Inflammatory macrophage treated with lipopolysaccharide for 4 hours (primary cell): Measurements from ENCODE around the gene DGKQ.
"Not testable (repeated sequence)": the region's sequence is repeated elsewhere in the genome, so short reads cannot be mapped to it uniquely, and the experiment has no call there.

Experiments used
- DNase-seq: peaks from one replicate; pipeline ENCODE4 v3.0.0-alpha.2; 2020

The DGKQ gene

DNA sequence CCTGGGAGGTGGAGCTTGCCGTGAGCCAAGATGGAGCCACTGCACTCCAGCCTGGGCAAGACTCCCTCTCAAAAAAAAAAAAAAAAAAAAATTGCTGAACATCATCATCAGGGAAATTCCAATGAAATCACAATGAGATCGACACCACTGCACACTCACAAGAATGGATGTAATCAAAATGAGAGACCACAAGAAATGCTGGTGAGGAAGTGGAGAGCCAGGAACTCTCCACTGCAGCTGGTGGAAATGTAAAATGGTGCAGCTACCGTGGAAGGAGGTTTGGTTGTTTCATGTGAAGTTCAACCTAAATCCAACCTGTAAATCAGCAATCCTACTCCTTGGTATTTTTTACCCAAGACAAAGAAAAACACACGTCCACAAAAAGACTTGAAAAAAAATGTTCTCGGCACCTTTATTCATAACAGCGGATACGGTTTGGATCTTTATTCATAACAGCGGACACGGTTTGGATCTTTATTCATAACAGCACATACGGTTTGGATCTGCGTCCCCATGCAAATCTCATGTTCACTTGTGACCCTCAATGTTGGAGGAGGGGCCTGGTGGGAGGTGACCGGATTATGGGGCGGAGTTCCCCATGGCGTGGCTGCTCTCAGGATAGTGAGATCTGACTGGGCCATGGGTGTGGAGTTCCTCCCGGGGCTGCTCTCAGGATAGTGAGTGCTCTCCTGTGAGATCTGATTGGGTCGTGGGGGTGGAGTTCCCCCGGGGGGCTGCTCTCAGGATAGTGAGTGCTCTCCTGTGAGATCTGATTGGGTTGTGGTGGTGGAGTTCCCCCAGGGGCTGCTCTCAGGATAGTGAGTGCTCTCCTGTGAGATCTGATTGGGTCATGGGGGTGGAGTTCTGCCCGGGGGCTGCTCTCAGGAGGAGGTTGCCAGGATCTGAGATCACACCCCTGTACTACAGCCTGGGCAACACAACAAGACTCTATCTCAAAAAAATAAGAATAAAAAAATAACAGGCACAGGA, 49.0 kb downstream of the DGKQ start:
- peak; percentile 90 for DNase-seq

DNA sequence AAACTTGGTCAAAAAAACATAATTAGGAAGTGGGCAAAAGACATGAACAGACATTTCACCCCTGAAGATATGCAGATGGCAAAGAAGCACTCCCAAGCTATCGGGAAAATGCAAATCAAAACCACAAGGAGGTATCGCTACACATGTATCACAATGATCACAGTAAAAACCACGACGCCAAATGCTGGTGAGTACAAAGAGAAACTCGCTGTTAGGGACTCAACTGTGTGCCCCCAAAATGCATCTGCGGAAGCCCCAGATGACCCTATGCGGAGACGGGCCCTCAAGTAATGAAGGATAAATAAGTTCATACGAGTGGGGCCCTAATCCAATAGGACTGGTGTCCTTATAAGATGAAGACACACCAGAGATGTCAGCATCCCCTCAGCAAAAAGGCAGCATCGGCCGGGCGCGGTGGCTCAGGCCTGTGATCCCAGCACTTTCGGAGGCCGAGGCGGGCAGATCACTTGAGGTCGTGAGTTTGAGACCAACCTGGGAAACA, 51.5 kb downstream of the DGKQ start:
- no peak for DNase-seq

DNA sequence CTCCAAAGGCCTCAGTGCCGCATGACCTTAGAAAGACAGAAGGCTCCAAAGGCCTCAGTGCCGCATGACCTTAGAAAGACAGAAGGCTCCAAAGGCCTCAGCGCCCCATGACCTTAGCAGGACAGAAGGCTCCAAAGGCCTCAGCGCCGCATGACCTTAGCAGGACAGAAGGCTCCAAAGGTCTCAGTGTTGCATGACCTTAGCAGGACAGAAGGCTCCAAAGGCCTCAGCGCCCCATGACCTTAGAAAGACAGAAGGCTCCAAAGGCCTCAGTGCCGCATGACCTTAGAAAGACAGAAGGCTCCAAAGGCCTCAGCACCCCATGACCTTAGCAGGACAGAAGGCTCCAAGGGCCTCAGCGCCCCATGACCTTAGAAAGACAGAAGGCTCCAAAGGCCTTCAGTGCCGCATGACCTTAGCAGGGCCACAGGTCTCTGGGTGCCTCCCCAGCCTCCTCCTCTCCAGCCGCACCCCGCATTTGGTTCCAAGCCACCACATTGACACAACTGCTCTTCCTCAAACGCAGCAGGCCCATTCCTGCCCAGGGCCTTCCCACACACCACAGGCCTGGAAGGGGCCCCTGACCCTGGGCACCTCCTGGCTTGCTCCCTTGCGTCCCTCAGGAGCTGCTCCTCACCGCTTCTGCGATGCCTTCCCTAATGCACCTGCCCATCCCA, 54.2 kb downstream of the DGKQ start:
- not testable (repeated sequence) for DNase-seq

DNA sequence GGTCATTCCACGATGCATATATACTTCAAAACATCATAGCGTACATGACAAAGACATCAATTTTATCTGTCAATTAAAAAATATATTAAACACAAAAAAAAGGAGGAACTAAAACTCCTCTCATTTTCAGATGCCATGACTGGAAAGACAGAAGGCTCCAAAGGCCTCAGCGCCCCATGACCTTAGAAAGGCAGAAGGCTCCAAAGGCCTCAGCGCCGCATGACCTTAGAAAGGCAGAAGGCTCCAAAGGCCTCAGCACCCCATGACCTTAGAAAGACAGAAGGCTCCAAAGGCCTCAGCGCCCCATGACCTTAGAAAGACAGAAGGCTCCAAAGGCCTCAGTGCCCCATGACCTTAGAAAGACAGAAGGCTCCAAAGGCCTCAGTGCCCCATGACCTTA, 54.8 kb downstream of the DGKQ start:
- peak; percentile 16 for DNase-seq

DNA sequence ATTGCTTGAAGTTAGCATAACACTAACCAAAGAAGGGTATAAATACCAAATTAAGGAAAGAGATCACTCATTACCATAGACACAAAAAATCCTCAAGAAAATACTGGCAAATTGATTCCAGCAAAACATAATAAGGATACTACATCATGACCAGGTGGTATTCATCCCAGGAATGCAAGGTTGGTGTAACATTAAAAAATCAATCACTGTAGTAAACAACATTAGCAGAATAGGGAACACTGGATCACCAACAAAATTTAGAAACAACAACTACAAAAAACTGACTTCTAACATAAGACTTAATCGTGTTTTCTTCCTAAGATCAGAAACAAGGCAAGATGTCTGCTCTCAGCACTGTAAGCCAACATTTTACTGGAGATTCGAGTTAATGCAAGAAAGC, 55.4 kb downstream of the DGKQ start:
- no peak for DNase-seq

DNA sequence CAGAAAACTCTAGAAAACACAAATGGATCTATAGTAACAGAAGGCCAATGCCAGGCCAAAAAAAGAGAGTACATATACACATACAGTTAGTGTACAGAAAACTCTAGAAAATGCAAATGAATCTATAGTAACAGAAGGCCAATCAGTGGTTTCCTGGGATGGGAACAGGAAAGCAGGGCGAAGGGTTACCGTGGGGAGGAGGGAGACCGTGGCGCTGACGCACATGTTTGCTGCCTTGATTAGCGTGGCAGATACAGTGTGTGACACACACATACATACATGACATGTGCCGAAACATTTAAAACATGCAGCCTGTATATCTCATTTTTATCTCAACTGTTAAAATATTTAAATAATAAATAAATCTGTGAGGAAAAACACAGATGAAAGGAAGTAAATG, 55.9 kb downstream of the DGKQ start:
- no peak for DNase-seq

DNA sequence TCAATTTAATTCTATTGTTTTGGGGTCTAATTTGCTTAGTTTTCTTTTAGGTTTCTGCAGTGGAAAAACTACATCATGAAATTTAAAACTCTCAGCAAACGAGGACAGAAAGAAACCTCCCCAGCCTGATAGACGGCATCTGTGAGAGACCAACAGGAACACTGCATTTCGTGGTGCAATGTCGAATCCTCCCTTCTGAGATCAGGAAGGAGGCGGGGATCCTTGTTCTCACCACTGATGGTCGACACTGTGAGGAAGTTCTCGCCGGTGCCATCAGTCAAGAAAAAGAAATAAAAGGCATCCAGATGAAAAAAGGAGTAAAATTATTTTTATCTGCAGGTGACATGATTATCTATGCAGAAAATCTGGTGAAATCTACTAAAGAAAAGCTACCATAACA, 57.8 kb downstream of the DGKQ start:
- DNase-seq, result peak; percentile 78

DNA sequence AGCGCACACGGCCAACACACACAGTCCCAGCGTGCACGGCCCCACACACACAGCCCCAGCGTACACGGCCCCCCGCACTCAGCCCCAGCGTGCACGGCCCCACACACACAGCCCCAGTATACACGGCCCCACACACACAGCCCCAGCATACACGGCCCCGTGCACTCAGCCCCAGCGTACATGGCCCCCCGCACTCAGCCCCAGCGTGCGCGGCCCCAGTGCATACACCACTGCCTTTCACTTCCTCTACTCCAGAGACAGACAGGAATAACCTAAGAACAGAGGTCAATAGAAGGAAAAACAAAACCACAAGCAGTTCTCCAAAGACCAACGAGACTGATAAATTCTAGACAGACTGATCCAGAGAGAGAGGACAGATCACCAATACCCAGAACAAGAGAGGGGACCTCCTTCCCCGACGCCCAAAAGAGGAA, 58.3 kb downstream of the DGKQ start:
- DNase-seq, result peak; percentile 64

DNA sequence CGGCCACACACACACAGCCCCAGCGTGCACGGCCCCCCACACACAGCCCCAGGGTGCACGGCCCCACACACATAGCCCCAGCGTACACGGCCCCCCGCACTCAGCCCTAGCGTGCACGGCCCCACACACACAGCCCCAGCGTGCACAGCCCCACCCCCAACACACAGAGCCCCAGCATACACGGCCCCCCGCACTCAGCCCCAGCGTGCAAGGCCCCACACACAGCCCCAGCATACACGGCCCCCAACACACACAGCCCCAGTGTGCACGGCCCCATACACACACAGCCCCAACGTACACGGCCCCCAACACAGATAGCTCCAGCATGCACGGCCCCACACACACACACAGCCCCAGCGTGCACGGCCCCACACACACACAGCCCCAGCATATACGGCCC, 58.8 kb downstream of the DGKQ start:
- no peak for DNase-seq

DNA sequence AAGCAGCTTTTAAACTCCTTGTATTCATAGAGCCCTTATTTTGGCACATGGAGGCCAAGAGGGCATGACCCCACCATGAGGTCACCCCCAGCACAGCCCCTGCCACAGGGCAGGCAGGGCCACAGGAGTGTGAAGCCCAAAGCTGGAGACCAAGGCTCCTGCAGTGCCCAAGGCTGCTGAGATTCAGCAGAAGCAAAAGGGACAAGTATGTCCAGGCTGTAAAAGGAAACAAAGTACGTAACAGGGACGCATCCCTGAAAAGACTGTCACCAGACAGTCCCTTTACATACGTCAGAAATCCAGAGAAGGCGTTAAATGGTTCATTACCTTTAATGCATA, 60.1 kb downstream of the DGKQ start:
- DNase-seq, result no peak

DNA sequence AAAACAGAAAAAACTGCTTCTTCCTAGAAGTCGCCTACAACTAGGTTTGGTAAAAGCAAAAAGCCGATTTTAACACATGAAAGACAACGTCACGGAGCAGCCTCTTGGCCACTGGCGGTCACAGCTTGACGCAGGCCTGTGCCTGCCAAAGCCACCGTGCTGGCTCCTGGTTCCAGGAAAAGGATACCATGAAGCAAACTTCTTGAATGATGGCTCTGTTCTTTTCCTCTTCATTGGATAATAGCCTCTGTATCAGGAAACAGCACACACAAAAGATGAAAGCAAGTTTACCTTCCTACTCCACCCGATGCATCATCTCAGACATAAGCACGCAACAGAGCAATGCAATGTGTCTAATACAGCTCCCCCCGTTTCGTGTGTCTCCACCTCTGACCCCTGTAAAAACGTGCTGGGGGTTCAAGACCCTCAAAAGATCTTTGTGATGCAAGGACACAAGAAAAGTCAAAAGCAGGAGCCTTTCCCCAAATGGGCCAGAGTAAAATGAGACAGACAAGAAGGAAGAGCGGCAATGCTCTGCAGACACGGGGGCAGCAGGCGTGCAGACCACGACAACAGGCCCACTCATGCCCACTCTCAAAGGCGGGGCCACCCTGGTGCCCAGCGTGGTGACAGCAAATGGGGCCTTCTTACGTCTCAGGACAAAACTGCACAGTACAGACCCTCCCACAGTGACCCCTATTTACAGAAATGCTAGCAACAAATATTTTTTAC, 60.7 kb downstream of the DGKQ start:
- DNase-seq, result no peak

DNA sequence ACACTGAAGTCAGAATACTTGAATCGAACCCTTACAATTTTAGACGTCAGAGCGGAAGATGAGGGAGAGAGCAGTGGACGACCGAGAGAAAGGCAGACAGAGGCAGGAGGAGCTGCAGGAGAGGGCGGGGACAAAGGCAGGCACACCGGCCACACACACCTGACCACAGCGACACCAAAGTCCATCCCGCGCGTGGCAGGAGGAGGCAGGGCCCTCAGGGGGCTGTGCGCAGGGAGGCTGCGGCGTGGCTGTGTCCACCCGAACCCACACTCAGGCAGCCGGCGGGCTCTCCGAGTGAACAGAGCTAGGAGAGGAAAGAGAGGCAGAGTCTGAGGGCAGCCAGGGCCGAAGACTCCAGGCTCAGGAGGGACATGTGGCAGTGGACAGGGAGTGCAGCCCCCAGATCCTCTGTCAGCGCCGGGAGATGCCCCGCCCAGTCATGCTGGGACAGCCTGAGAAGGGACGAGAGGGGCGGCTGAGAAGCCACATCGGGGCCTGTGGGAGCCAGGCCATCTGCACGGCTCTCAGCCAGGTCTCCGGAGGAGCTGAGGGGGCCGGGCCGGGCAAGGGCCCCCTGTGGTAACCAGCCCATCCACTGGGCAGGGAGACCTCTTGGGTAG, 61.4 kb downstream of the DGKQ start:
- no peak for DNase-seq

DNA sequence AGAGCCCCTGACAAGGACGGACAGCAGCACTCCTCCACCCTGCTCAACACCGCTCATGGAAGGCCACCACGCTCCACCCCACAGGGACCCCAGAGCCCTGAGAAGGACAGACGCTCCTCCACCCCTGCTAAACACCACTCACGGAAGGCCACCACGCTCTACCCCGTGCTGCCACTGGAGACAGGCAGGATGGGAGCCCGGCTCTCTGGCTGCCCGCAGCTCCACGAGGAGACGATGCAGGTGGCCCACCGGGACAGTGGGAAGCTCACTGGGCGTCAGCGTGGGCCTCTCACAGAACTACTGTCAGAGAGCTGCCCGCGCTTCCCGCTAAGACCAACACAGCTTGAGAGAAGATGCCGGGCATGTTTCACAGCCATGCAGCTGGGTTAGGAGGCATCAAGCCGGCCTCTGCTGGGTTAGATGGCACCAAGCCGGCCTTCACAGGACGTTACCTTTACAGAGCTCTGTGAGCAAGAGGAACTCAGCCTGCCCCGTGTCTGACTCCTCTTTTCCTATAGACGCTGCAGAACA, 62.1 kb downstream of the DGKQ start:
- DNase-seq, result no peak

DNA sequence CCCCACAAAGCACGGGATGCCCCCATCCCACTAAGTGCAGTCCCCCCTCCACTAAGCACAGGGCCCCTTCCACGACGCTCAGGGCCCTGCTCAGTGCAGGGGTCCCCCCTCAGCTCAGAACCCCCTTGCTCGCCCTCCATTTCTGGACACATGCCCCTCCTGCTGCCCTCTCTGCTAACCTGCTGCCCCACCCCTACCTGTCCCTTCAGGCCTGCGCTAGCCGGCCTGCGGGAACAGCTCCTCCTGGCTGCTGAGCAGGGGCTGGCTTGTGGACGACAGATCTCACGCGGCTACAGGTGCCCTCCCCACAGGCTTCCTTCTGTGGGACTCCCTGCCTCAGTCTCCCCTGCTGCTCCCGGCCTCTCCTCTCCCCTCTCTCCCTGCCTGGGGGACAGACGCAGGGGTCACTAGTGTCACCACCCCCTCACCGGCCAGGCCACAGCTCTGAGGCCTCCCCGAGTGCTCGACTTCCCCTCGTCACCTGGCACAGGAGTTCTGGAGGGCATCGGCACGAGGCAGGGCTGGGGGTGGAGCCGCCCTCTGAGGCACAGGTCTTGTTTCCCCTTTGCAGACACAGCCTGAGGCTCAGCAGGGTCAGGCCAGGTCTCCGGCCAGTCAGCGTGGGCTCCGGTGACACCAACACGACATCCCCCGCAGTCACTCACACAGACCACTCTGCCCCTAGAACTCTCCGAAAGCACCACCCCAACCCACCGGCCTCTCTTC, 62.8 kb downstream of the DGKQ start:
- no peak for DNase-seq

DNA sequence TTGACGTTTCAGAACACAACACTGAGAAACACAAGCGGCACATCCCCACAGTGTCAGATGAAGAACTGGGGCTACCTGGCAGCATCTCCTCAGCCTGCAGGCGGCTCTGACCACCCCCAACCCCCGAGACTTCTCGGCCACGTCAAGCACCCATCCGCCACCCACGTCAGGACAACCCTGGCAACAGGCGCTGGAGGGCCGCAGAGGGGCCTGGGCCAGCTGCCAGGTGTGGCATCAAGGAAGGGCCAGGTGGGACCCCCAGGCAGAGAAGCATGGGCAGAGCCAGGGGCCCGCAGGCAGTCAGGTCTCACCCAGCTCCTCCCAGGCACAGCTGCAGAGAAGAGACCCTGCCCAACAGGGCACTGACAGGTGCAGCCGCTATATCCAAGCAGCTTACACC, 63.5 kb downstream of the DGKQ start:
- DNase-seq, result no peak

DNA sequence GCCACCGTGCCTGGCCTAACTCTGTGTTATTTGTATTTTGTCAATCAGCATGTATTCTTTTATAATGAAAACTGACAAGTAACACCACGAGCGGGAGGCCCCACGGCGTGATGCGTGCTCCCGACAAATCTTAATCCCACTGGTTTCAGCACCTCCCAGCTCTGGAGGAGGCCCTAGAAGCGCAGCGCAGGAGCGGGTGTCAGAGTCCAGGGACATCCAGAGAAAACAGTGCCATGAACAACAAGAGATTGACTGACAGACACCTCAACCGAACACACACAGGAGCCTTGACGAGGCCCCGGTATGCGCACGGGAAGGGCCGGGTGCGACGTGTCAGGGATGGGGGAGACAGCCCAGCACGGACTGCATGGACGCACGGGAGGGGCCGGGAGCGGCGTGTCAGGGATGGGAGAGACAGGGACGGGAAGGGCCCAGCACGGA, 64.2 kb downstream of the DGKQ start:
- no peak for DNase-seq
